ENCODE measurements around the gene SOX6. TPM values are rescaled to one million over a fixed set of nuclear protein-coding genes. Genes with fewer than 3 reads are reported as not detected.

Gene SOX6
- total and polyA plus RNA-seq, 2 of the 13 experiments (the other 11 are each of a cell fraction or from before 2014, with no cell fraction given), result 2.6 to 11.2 TPM

DNA sequence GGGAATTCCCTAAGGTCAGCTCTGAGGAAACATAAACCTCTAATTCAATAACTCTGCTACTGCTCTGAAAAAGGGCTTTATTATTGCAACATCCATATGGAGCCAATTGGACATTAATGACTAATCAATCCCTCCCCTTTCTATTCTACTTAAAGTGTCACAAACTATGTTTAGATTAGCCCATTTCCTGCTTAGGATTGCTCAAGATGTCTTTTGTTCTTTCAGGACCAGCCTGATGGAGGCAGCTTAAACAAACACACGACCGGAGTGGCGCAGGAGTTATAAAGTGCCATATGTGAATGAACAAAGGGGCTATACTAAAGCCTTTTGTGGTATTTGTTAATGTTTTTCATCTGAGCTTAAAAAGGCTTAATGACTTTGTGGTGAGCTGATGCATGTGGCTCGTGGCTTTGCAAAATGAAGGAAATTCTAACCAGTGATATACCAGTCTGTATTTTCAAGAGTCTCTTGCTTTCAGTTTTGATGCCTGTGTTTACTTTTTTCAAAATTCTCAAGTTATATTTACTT lies 354.4 kb downstream of the SOX6 start (continued):
- TF ChIP-seq NR2F6 (IDR thresholded peaks at IDR 0.05) (no peak; the same call in none of the 2 replicates), NR2F6 (CRISPR knock-in tag; IDR thresholded peaks at IDR 0.05) (no peak), FOXO1 (CRISPR knock-in tag; IDR thresholded peaks at IDR 0.05) (peak; percentile 12; the same call in 1 of the 2 replicates), SMC3 (IDR thresholded peaks at IDR 0.05; ENCODE audit: low read length) (peak; percentile 41; the same call in 1 of the 2 replicates), NRL (CRISPR knock-in tag; IDR thresholded peaks at IDR 0.05; ENCODE audit: borderline replicate concordance) (no peak), ZNF432 (CRISPR knock-in tag; IDR thresholded peaks at IDR 0.05; ENCODE audit: borderline replicate concordance) (no peak), ZNF850 (CRISPR knock-in tag; conservative IDR thresholded peaks at IDR 0.05) (no peak), FOXA1 (IDR thresholded peaks at IDR 0.05) (no peak), FOXA1 (CRISPR knock-in tag; IDR thresholded peaks at IDR 0.05) (peak; percentile 66), ISL2 (CRISPR knock-in tag; IDR thresholded peaks at IDR 0.05) (peak; percentile 89), REXO4 (CRISPR knock-in tag; IDR thresholded peaks at IDR 0.05; ENCODE audit: borderline replicate concordance) (no peak), ZNF619 (CRISPR knock-in tag; IDR thresholded peaks at IDR 0.05) (no peak), RORA (CRISPR knock-in tag; IDR thresholded peaks at IDR 0.05) (no peak), MTA3 (CRISPR knock-in tag; IDR thresholded peaks at IDR 0.05) (no peak), CREB1 (IDR thresholded peaks at IDR 0.05) (no peak), CREB1 (CRISPR knock-in tag; IDR thresholded peaks at IDR 0.05) (peak; percentile 65), CENPT (CRISPR knock-in tag; IDR thresholded peaks at IDR 0.05; ENCODE audit: low read depth) (no peak)
- TF ChIP-seq, protein P1, sequence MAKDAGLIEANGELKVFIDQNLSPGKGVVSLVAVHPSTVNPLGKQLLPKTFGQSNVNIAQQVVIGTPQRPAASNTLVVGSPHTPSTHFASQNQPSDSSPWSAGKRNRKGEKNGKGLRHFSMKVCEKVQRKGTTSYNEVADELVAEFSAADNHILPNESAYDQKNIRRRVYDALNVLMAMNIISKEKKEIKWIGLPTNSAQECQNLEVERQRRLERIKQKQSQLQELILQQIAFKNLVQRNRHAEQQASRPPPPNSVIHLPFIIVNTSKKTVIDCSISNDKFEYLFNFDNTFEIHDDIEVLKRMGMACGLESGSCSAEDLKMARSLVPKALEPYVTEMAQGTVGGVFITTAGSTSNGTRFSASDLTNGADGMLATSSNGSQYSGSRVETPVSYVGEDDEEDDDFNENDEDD (CRISPR knock-in tag; IDR thresholded peaks at IDR 0.05; ENCODE audit: borderline replicate concordance), result no peak
- TF ChIP-seq, protein P2, sequence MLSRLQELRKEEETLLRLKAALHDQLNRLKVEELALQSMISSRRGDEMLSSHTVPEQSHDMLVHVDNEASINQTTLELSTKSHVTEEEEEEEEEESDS (CRISPR knock-in tag; IDR thresholded peaks at IDR 0.05; ENCODE audit: borderline replicate concordance), result no peak
- TF ChIP-seq, protein P3, sequence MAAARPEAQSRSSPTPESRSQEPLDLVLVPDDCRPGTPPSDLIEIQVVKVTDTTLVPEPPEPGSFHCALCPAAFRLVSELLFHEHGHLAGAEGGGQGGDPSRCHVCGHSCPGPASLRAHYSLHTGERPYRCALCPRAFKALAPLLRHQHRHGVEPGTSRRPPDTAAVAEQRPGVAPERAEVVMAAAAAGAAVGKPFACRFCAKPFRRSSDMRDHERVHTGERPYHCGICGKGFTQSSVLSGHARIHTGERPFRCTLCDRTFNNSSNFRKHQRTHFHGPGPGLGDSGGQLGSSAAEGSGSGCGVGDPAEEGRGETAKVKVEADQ (CRISPR knock-in tag; IDR thresholded peaks at IDR 0.05; ENCODE audit: borderline replicate concordance), result no peak
- TF ChIP-seq, protein P4, sequence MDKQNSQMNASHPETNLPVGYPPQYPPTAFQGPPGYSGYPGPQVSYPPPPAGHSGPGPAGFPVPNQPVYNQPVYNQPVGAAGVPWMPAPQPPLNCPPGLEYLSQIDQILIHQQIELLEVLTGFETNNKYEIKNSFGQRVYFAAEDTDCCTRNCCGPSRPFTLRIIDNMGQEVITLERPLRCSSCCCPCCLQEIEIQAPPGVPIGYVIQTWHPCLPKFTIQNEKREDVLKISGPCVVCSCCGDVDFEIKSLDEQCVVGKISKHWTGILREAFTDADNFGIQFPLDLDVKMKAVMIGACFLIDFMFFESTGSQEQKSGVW (CRISPR knock-in tag; IDR thresholded peaks at IDR 0.05; ENCODE audit: borderline replicate concordance), result no peak
- TF ChIP-seq, protein P5, sequence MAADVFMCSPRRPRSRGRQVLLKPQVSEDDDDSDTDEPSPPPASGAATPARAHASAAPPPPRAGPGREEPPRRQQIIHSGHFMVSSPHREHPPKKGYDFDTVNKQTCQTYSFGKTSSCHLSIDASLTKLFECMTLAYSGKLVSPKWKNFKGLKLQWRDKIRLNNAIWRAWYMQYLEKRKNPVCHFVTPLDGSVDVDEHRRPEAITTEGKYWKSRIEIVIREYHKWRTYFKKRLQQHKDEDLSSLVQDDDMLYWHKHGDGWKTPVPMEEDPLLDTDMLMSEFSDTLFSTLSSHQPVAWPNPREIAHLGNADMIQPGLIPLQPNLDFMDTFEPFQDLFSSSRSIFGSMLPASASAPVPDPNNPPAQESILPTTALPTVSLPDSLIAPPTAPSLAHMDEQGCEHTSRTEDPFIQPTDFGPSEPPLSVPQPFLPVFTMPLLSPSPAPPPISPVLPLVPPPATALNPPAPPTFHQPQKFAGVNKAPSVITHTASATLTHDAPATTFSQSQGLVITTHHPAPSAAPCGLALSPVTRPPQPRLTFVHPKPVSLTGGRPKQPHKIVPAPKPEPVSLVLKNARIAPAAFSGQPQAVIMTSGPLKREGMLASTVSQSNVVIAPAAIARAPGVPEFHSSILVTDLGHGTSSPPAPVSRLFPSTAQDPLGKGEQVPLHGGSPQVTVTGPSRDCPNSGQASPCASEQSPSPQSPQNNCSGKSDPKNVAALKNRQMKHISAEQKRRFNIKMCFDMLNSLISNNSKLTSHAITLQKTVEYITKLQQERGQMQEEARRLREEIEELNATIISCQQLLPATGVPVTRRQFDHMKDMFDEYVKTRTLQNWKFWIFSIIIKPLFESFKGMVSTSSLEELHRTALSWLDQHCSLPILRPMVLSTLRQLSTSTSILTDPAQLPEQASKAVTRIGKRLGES (CRISPR knock-in tag; IDR thresholded peaks at IDR 0.05; ENCODE audit: borderline replicate concordance), result no peak
- TF ChIP-seq, protein P6, sequence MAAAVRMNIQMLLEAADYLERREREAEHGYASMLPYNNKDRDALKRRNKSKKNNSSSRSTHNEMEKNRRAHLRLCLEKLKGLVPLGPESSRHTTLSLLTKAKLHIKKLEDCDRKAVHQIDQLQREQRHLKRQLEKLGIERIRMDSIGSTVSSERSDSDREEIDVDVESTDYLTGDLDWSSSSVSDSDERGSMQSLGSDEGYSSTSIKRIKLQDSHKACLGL (CRISPR knock-in tag; IDR thresholded peaks at IDR 0.05), result no peak
- TF ChIP-seq, protein P7, sequence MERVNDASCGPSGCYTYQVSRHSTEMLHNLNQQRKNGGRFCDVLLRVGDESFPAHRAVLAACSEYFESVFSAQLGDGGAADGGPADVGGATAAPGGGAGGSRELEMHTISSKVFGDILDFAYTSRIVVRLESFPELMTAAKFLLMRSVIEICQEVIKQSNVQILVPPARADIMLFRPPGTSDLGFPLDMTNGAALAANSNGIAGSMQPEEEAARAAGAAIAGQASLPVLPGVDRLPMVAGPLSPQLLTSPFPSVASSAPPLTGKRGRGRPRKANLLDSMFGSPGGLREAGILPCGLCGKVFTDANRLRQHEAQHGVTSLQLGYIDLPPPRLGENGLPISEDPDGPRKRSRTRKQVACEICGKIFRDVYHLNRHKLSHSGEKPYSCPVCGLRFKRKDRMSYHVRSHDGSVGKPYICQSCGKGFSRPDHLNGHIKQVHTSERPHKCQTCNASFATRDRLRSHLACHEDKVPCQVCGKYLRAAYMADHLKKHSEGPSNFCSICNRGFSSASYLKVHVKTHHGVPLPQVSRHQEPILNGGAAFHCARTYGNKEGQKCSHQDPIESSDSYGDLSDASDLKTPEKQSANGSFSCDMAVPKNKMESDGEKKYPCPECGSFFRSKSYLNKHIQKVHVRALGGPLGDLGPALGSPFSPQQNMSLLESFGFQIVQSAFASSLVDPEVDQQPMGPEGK (CRISPR knock-in tag; IDR thresholded peaks at IDR 0.05), result peak; percentile 27; the same call in 1 of the 2 replicates
